Uterus (tissue), 4 donors: ENCODE results near the gene CRYL1. TPM values are rescaled to one million over a fixed set of nuclear protein-coding genes. Genes with fewer than 3 reads are reported as not detected.

Experiments
- DNase-seq, 2 donors: peaks; one replicate each; pipeline ENCODE4 v3.0.0-alpha.2; 2019 to 2020
- H3K27ac ChIP-seq, 2 donors: fragments of 200-600 bp; sonication (generic); 1 replicate in 1 of 2; 2 replicates in 1 of 2; pipeline ENCODE4 v1.5.1; 2016 to 2018
- H3K27me3 ChIP-seq, 2 donors: fragments of 200-600 bp; sonication (generic); one replicate each; pipeline ENCODE4 v1.5.1; 2018 to 2019; ENCODE audit warnings: control low read depth in 1 of 2
- H3K36me3 ChIP-seq, 2 donors: fragments of 200-600 bp; sonication (generic); one replicate each; pipeline ENCODE4 v1.5.1; 2019; ENCODE audit warnings: control low read depth in 1 of 2
- H3K4me1 ChIP-seq, 2 donors: fragments of 200-600 bp; sonication (generic); one replicate each; pipeline ENCODE4 v1.5.1; 2018 to 2019; ENCODE audit warnings: control low read depth in 1 of 2
- H3K4me3 ChIP-seq, 2 donors: fragments of 200-600 bp; sonication (generic); 1 replicate in 1 of 2; 2 replicates in 1 of 2; pipeline ENCODE4 v1.5.1; 2018 to 2019; ENCODE audit warnings: mild to moderate bottlenecking in 1 of 2
- H3K9me3 ChIP-seq, 2 donors: fragments of 200-600 bp; sonication (generic); one replicate each; pipeline ENCODE4 v1.5.1; 2019; ENCODE audit warnings: control low read depth in 1 of 2
- CTCF ChIP-seq, 4 experiments: fragments of 200-600 bp in 2 of 4; fragments of 450-650 bp in 2 of 4; sonication (generic) in 2 of 4; IDR thresholded peaks; one replicate each; pipeline ENCODE4 v1.5.1; 2016 to 2019; ENCODE audit warnings: antibody characterized with exemption in 4 of 4, mild to moderate bottlenecking in 2 of 4, moderate library complexity in 1 of 4
- POLR2A ChIP-seq, 2 donors: fragments of 450-650 bp; IDR thresholded peaks; one replicate each; pipeline ENCODE4 v1.6.1; 2016; ENCODE audit warnings: antibody characterized with exemption in 2 of 2, mild to moderate bottlenecking in 1 of 2, moderate library complexity in 1 of 2
- intact Hi-C: fragments of 100-400 bp; cut with DNase I; formaldehyde crosslinking; loops from one replicate; pipeline ENCODE4 v1.15.1; 2023; ENCODE audit warnings: low total_unique reads
- total RNA-seq, 4 donors: library from RNA; depleted of rRNA in 3 of 4; stranded (reverse); fragments of >200 nt in 3 of 4; gene quantifications; one replicate each; pipeline versions ENCODE4 v1.1.0 to v1.2.4, GENCODE V29; 2014 to 2023
- donor health status: DM: yes; HTN: yes; CAD: no.

CRYL1 gene
- total RNA-seq, 4 donors from 2014 or later, result 35.6 to 90.4 (median 50.7) TPM

- no peaks in the 10 kb centered on the region for H3K4me1 ChIP-seq
- H3K9me3 ChIP-seq, result no peaks in the 10 kb centered on the region
- DNase-seq, result no peak
- no peak overlapping the region for H3K4me3 ChIP-seq
- no peaks in the 10 kb centered on the region for H3K27me3 ChIP-seq
- H3K27ac ChIP-seq, result no peak overlapping the region
- TF ChIP-seq POLR2A (IDR thresholded peaks at IDR 0.05) (no peak), CTCF (IDR thresholded peaks at IDR 0.05) (no peak)
- no peaks in the 10 kb centered on the region for H3K36me3 ChIP-seq
- intact Hi-C loops, result no loop called here
Observed at GRCh38 chr13:20518660-20519100, 7.0 kb downstream of the CRYL1 start.

- intact Hi-C loops, result no loop called here
- Histone ChIP-seq H3K36me3 (no peaks in the 10 kb centered on the region), H3K4me3 (no peak overlapping the region), H3K9me3 (no peaks in the 10 kb centered on the region), H3K27ac (no peak overlapping the region), H3K4me1 (no peaks in the 10 kb centered on the region), H3K27me3 (no peaks in the 10 kb centered on the region)
- TF ChIP-seq POLR2A (IDR thresholded peaks at IDR 0.05) (no peak), CTCF (IDR thresholded peaks at IDR 0.05) (no peak)
- no peak for DNase-seq
Observed at GRCh38 chr13:20514866-20515265, 10.8 kb downstream of the CRYL1 start.

- TF ChIP-seq CTCF (IDR thresholded peaks at IDR 0.05) (no peak), POLR2A (IDR thresholded peaks at IDR 0.05) (no peak)
- no peaks in the 10 kb centered on the region for H3K4me1 ChIP-seq
- no peak overlapping the region for H3K27ac ChIP-seq
- no peak overlapping the region for H3K4me3 ChIP-seq
- no peak for DNase-seq
- no peaks in the 10 kb centered on the region for H3K27me3 ChIP-seq
- no peaks in the 10 kb centered on the region for H3K9me3 ChIP-seq
- intact Hi-C loops, result no loop called here
- H3K36me3 ChIP-seq, result no peaks in the 10 kb centered on the region
Observed at GRCh38 chr13:20513466-20513995, 12.1 kb downstream of the CRYL1 start.

- H3K27me3 ChIP-seq, result no peaks in the 10 kb centered on the region
- no peak overlapping the region for H3K27ac ChIP-seq
- intact Hi-C loops, result no loop called here
Observed at GRCh38 chr13:20512042-20512683, 13.5 kb downstream of the CRYL1 start.

More at GRCh38 chr13:20512042-20512683, 13.5 kb downstream of the CRYL1 start:
- TF ChIP-seq POLR2A (IDR thresholded peaks at IDR 0.05) (no peak), CTCF (IDR thresholded peaks at IDR 0.05) (no peak)
- Histone ChIP-seq H3K4me1 (no peaks in the 10 kb centered on the region), H3K36me3 (no peaks in the 10 kb centered on the region), H3K4me3 (no peak overlapping the region), H3K9me3 (no peaks in the 10 kb centered on the region)
- DNase-seq, result no peak
